GM23248 (cell line): ENCODE measurements around the gene ASTE1. TPM values are rescaled to one million over a fixed set of nuclear protein-coding genes. Genes with fewer than 3 reads are reported as not detected.

Experiments used
- DNase-seq: peaks from one replicate; pipeline ENCODE4 v3.0.0-alpha.2; 2015
- H2AFZ ChIP-seq: fragments of 200-600 bp; sonication (generic); 2 replicates; pipeline ENCODE4 v1.6.1; 2016; ENCODE audit warnings: antibody characterized with exemption
- H3F3A ChIP-seq: fragments of 200-600 bp; sonication (generic); 2 replicates; pipeline ENCODE4 v1.6.1; 2016; ENCODE audit warnings: mild to moderate bottlenecking, antibody characterized with exemption, mixed run types; ENCODE audit not compliant: insufficient read depth
- H3K27ac ChIP-seq: fragments of 200-600 bp; sonication (generic); 2 replicates; pipeline ENCODE4 v1.5.1; 2016; ENCODE audit warnings: mild to moderate bottlenecking
- H3K27me3 ChIP-seq: fragments of 200-600 bp; sonication (generic); replicated peaks from 2 replicates; pipeline ENCODE4 v1.6.1; 2016; ENCODE audit warnings: mild to moderate bottlenecking; ENCODE audit not compliant: insufficient read depth
- H3K36me3 ChIP-seq: fragments of 200-600 bp; sonication (generic); 2 replicates; pipeline ENCODE4 v1.6.1; 2016; ENCODE audit warnings: low read depth, mild to moderate bottlenecking
- H3K4me1 ChIP-seq: fragments of 200-600 bp; sonication (generic); 2 replicates; pipeline ENCODE4 v1.6.1; 2016; ENCODE audit warnings: mild to moderate bottlenecking; ENCODE audit not compliant: insufficient read depth
- H3K4me2 ChIP-seq: fragments of 200-600 bp; sonication (generic); one replicate; pipeline ENCODE4 v1.6.1; 2016; ENCODE audit warnings: mild to moderate bottlenecking; ENCODE audit not compliant: unreplicated experiment
- H3K4me3 ChIP-seq: fragments of 200-600 bp; sonication (generic); 2 replicates; pipeline ENCODE4 v1.5.1; 2016; ENCODE audit warnings: mild to moderate bottlenecking
- H3K79me2 ChIP-seq: fragments of 200-600 bp; sonication (generic); 2 replicates; pipeline ENCODE4 v1.6.1; 2016; ENCODE audit warnings: mild to moderate bottlenecking; ENCODE audit not compliant: insufficient read depth
- H3K9ac ChIP-seq: fragments of 200-600 bp; sonication (generic); 2 replicates; pipeline ENCODE4 v1.6.1; 2016; ENCODE audit warnings: mild to moderate bottlenecking
- H3K9me2 ChIP-seq: fragments of 200-600 bp; sonication (generic); 2 replicates; pipeline ENCODE4 v1.6.1; 2016; ENCODE audit warnings: mixed run types, mild to moderate bottlenecking, moderate library complexity; ENCODE audit not compliant: insufficient read depth
- H3K9me3 ChIP-seq: fragments of 200-600 bp; sonication (generic); one replicate; pipeline ENCODE4 v1.6.1; 2017; ENCODE audit warnings: low read depth
- H4K20me1 ChIP-seq: fragments of 200-600 bp; sonication (generic); 2 replicates; pipeline ENCODE4 v1.6.0; 2016; ENCODE audit not compliant: insufficient read depth
- EZH2 ChIP-seq: fragments of 200-600 bp; sonication (generic); IDR thresholded peaks from 2 replicates; pipeline ENCODE4 v1.6.1; 2018; ENCODE audit warnings: antibody characterized with exemption, mild to moderate bottlenecking; ENCODE audit not compliant: insufficient read depth, poor library complexity, severe bottlenecking
- EZH2phosphoT487 ChIP-seq: fragments of 200-600 bp; sonication (generic); IDR thresholded peaks from 2 replicates; pipeline ENCODE4 v1.6.1; 2018; ENCODE audit warnings: antibody characterized with exemption, moderate library complexity, mild to moderate bottlenecking, low read depth; ENCODE audit not compliant: insufficient read depth
- WGBS, 2 experiments: methylation state at CpG; one replicate each; pipeline ENCODE4 v1.1.6; 2015 to 2017; ENCODE audit warnings: low lambda C conversion rate in 2 of 2, low coverage in 1 of 2; ENCODE audit errors: missing lambda C conversion rate in 2 of 2; 5-methylcytosine and 5-hydroxymethylcytosine counted together
- in situ Hi-C: fragments of 300-500 bp; cut with MboI; formaldehyde crosslinking; loops from 2 replicates; pipeline ENCODE4 v1.15.0; 2020
- polyA plus RNA-seq: library from polyadenylated mRNA; unstranded; fragments of >200 nt; fragmentation: Nextera tagmentation; extraction: Ambion mirVana; gene quantifications from 2 replicates; pipeline ENCODE4 v1.2.1, GENCODE V29; 2016
- total RNA-seq: library from RNA; depleted of rRNA; stranded (reverse); fragments of >200 nt; shearing (Covaris generic); gene quantifications from 2 replicates; pipeline ENCODE4 v1.2.3, GENCODE V29; 2014

ASTE1 gene
- total and polyA plus RNA-seq, 2 experiments from 2014 or later = 4.8 to 5.3 TPM

GRCh38 chr3:131072099-131072559, 45.5 kb upstream of the ASTE1 start:
- H3K79me2 ChIP-seq = no peaks in the 10 kb centered on the region
- no peaks in the 10 kb centered on the region; the same call in 1 of the 2 replicates for H3K9me2 ChIP-seq
- no peak overlapping the region for H3K4me3 ChIP-seq
- in situ Hi-C loops = no loop called here
- 18 to 21% methylated on average over 2 of the region's 2 CpGs for WGBS, 2 experiments
- H3K9me3 ChIP-seq = no peaks in the 10 kb centered on the region
- no peaks in the 10 kb centered on the region for H4K20me1 ChIP-seq
- peak overlapping the region; percentile 70 for H3K27ac ChIP-seq
- H3F3A ChIP-seq = peaks cover 13% of the 10 kb centered on the region
- TF ChIP-seq EZH2 = no peak
- no peak for TF ChIP-seq EZH2phosphoT487
- H3K36me3 ChIP-seq = no peaks in the 10 kb centered on the region
- peak overlapping the region; percentile 55 for H2AFZ ChIP-seq
- no peaks in the 10 kb centered on the region for H3K27me3 ChIP-seq
- H3K9ac ChIP-seq = 0 out of 2 replicates have a peak overlapping the region, but pooled peaks have one; percentile 15
- DNase-seq = peak; percentile 76
- peaks cover 18% of the 10 kb centered on the region for H3K4me1 ChIP-seq
- no peak overlapping the region for H3K4me2 ChIP-seq

- DNase-seq = no peak
- no peak overlapping the region for H3K27ac ChIP-seq
- H3K9me2 ChIP-seq = peaks cover 4% of the 10 kb centered on the region; the same call in 1 of the 2 replicates
Observed at GRCh38 chr3:131067983-131068382, 41.4 kb upstream of the ASTE1 start.

DNA sequence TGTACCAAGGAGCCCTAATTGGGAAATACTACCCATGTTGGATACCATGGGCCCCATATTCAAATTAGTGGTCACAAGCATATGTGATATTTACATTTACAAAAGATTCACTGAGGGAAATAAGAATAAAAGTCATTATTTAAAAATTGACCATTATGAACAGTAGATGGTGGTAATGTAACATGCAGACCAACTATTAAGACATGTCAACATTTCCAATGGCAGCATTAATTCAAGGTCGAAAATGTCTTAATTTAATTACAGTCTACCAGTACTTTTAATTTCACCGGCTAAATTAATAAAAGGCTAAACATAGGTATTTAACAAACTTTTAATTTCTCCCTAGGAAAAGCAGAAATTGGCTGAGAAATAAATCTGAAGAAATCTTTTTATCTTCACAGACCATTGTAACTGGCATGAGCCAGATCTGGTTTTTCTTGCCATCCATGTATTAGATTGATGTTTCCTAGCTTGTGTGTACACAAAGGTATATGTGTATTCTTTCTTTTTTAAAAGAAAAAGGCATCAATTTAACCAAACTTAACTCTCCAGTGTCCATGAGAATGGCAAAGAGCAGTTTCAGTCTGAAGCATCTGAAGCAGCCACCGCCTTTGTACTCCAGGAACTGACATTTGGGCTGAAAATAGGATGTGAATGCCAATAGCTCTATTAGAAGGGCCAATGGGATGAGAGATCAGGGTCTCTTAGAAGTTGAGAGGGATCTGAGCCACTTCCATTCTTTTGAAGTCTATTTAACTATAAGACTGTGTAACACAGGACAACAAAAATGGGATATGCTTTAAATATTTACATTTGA, 26.6 kb upstream of the ASTE1 start:
- Histone ChIP-seq H2AFZ (no peak overlapping the region), H4K20me1 (no peaks in the 10 kb centered on the region), H3K36me3 (no peaks in the 10 kb centered on the region), H3K4me2 (no peak overlapping the region), H3K9me3 (no peaks in the 10 kb centered on the region), H3K79me2 (no peaks in the 10 kb centered on the region), H3F3A (no peaks in the 10 kb centered on the region), H3K4me1 (no peaks in the 10 kb centered on the region), H3K4me3 (no peak overlapping the region), H3K27me3 (no peaks in the 10 kb centered on the region), H3K27ac (no peak overlapping the region), H3K9ac (no peak overlapping the region), H3K9me2 (no peaks in the 10 kb centered on the region)
- in situ Hi-C loops = no loop called here
- TF ChIP-seq EZH2phosphoT487 (no peak), EZH2 (no peak)
- peak; percentile 29 for DNase-seq
- WGBS, 2 experiments = 89 to 91% methylated on average over 3 of the region's 3 CpGs

More at GRCh38 chr3:131067983-131068382, 41.4 kb upstream of the ASTE1 start:
- no peak overlapping the region for H3K4me3 ChIP-seq
- in situ Hi-C loops = no loop called here
- H4K20me1 ChIP-seq = no peaks in the 10 kb centered on the region
- H3K9me3 ChIP-seq = no peaks in the 10 kb centered on the region
- H3K79me2 ChIP-seq = no peaks in the 10 kb centered on the region
- TF ChIP-seq EZH2phosphoT487 = no peak
- TF ChIP-seq EZH2 = no peak
- H3K36me3 ChIP-seq = no peaks in the 10 kb centered on the region
- H3K4me1 ChIP-seq = peaks cover 15% of the 10 kb centered on the region
- H3F3A ChIP-seq = peaks cover 13% of the 10 kb centered on the region
- no peak overlapping the region for H3K4me2 ChIP-seq
- H3K27me3 ChIP-seq = no peaks in the 10 kb centered on the region
- H3K9ac ChIP-seq = no peak overlapping the region
- no peak overlapping the region for H2AFZ ChIP-seq

DNA sequence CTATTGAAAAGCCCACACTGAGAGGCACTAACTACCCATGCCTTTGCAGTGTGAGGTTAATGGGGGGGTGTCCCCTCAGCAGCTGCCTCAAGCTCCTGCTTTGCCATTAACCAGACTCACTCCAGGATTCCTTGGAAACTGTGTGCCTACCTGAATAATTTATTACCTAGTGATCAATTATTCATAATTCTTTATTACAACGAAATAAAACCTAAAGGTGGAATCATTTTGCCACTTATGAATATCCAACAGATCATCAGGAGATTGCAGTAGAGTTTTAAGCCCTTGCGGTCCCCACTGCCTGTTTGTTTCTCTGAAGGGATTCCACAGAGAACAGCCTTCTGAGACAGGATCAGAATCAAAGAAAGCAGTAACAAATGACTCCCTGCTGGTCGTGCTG, 23.4 kb upstream of the ASTE1 start:
- Histone ChIP-seq H3K36me3 (no peaks in the 10 kb centered on the region), H2AFZ (no peak overlapping the region), H3K9me3 (no peaks in the 10 kb centered on the region), H3K27ac (no peak overlapping the region), H3K27me3 (no peaks in the 10 kb centered on the region), H3K4me1 (no peaks in the 10 kb centered on the region), H3K4me2 (no peak overlapping the region), H4K20me1 (no peaks in the 10 kb centered on the region), H3F3A (no peaks in the 10 kb centered on the region), H3K9me2 (no peaks in the 10 kb centered on the region), H3K79me2 (no peaks in the 10 kb centered on the region), H3K4me3 (no peak overlapping the region), H3K9ac (no peak overlapping the region)
- 56 to 64% methylated on average over 3 of the region's 3 CpGs for WGBS, 2 experiments
- TF ChIP-seq EZH2phosphoT487 (no peak), EZH2 (no peak)
- DNase-seq = no peak
- in situ Hi-C loops = no loop called here
